WTC11 (cell line): ENCODE results near the gene HPCAL1. TPM values are rescaled to one million over a fixed set of nuclear protein-coding genes. Genes with fewer than 3 reads are reported as not detected.
A peak's percentile ranks its signal among the peaks of the same experiment; 100 is the strongest.

Experiments used
- CREM ChIP-seq: sonication (generic); formaldehyde crosslinking; IDR thresholded peaks from 2 replicates; pipeline ENCODE4 v1.8.1; 2022; ENCODE audit warnings: mild to moderate bottlenecking, missing genetic modification reagents, moderate library complexity
- CTCF ChIP-seq: fragments of 200-600 bp; IDR thresholded peaks from 2 replicates; pipeline ENCODE4 v1.8.0; 2022; ENCODE audit warnings: antibody characterized with exemption
- E2F1 ChIP-seq: sonication (generic); formaldehyde crosslinking; IDR thresholded peaks from 2 replicates; pipeline ENCODE4 v1.8.0; 2022; ENCODE audit warnings: mild to moderate bottlenecking, missing genetic modification reagents
- ETV6 ChIP-seq: sonication (generic); formaldehyde crosslinking; IDR thresholded peaks from 2 replicates; pipeline ENCODE4 v1.8.1; 2022; ENCODE audit warnings: mild to moderate bottlenecking, missing genetic modification reagents
- FOXP1 ChIP-seq: sonication (generic); formaldehyde crosslinking; IDR thresholded peaks from 2 replicates; pipeline ENCODE4 v1.8.0; 2022; ENCODE audit warnings: missing genetic modification reagents, mild to moderate bottlenecking, moderate library complexity, borderline replicate concordance
- FOXP4 ChIP-seq: sonication (generic); formaldehyde crosslinking; IDR thresholded peaks from 2 replicates; pipeline ENCODE4 v1.8.0; 2022; ENCODE audit warnings: mild to moderate bottlenecking, missing genetic modification reagents
- GRHL2 ChIP-seq: fragments of 250-450 bp; sonication (Bioruptor Pico); IDR thresholded peaks from 2 replicates; pipeline ENCODE4 v1.8.0; 2022; ENCODE audit warnings: mild to moderate bottlenecking, moderate library complexity; ENCODE audit not compliant: insufficient replicate concordance, severe bottlenecking
- JUN ChIP-seq: sonication (generic); formaldehyde crosslinking; IDR thresholded peaks from 2 replicates; pipeline ENCODE4 v1.8.0; 2023; ENCODE audit warnings: mild to moderate bottlenecking, missing genetic modification reagents
- MAX ChIP-seq: sonication (generic); formaldehyde crosslinking; IDR thresholded peaks from 2 replicates; pipeline ENCODE4 v1.8.0; 2022; ENCODE audit warnings: mild to moderate bottlenecking, missing genetic modification reagents
- MLX ChIP-seq: sonication (generic); formaldehyde crosslinking; IDR thresholded peaks from 2 replicates; pipeline ENCODE4 v1.8.1; 2023; ENCODE audit warnings: mild to moderate bottlenecking, missing genetic modification reagents, moderate library complexity
- NFYB ChIP-seq: sonication (generic); formaldehyde crosslinking; conservative IDR thresholded peaks from 2 replicates; pipeline ENCODE4 v1.8.0; 2022; ENCODE audit warnings: low read depth, missing genetic modification reagents
- PREB ChIP-seq: sonication (generic); formaldehyde crosslinking; IDR thresholded peaks from 2 replicates; pipeline ENCODE4 v1.8.1; 2022; ENCODE audit warnings: mild to moderate bottlenecking, missing genetic modification reagents, moderate library complexity, borderline replicate concordance
- SMAD3 ChIP-seq: sonication (generic); formaldehyde crosslinking; IDR thresholded peaks from 2 replicates; pipeline ENCODE4 v1.8.0; 2022; ENCODE audit warnings: missing genetic modification reagents, mild to moderate bottlenecking, borderline replicate concordance
- STAT6 ChIP-seq: sonication (generic); formaldehyde crosslinking; conservative IDR thresholded peaks from 2 replicates; pipeline ENCODE4 v1.8.1; 2023; ENCODE audit warnings: mild to moderate bottlenecking, low read depth, missing genetic modification reagents, moderate library complexity
- USF1 ChIP-seq: sonication (generic); formaldehyde crosslinking; IDR thresholded peaks from 2 replicates; pipeline ENCODE4 v1.8.0; 2022; ENCODE audit warnings: mild to moderate bottlenecking, missing genetic modification reagents
- ZBTB21 ChIP-seq: sonication (generic); formaldehyde crosslinking; IDR thresholded peaks from 2 replicates; pipeline ENCODE4 v1.8.1; 2023; ENCODE audit warnings: mild to moderate bottlenecking, missing genetic modification reagents, borderline replicate concordance
- ZNF423 ChIP-seq: fragments of 250-450 bp; sonication (Bioruptor Pico); IDR thresholded peaks from 2 replicates; pipeline ENCODE4 v2.1.2; 2022; ENCODE audit warnings: mild to moderate bottlenecking, moderate library complexity
- total RNA-seq: library from RNA; stranded (reverse); gene quantifications from 3 replicates; pipeline ENCODE4 v1.2.3, GENCODE V29; 2021
- TF ChIP-seq, protein P1 (sequence below): sonication (generic); formaldehyde crosslinking; IDR thresholded peaks from 2 replicates; pipeline ENCODE4 v1.8.1; 2023; ENCODE audit warnings: mild to moderate bottlenecking, missing genetic modification reagents, moderate library complexity
- TF ChIP-seq, protein P2 (sequence below): sonication (generic); formaldehyde crosslinking; IDR thresholded peaks from 2 replicates; pipeline ENCODE4 v1.8.1; 2023; ENCODE audit warnings: mild to moderate bottlenecking, missing genetic modification reagents, borderline replicate concordance

The HPCAL1 gene
- total RNA-seq, 1 experiment from 2014 or later, result 11.8 TPM

DNA sequence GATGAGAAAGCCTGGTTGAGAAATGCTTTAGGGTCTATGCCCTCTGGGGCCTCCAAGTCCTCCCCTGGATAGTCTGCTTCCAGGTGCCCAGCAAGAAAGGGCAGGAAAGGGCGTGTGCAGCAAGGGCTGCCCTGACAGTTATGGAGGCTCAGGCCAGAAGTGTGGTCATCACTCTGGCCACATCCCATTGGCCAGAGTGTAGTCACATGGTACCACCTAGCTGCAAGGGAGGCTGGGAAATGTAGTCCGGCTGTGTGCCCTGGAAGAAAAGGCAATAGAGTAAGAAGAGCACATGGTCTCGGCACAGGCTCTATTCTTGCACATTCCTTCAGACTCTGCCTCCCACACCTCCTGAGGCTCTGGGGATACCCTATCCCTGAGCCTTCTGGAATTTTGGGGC is 109.7 kb downstream of the HPCAL1 start (continued):
- TF ChIP-seq E2F1 (no peak), JUN (CRISPR knock-in tag) (no peak), MAX (CRISPR knock-in tag) (peak; percentile 30; the same call in 1 of the 2 replicates), SMAD3 (no peak), ETV6 (CRISPR knock-in tag) (no peak), CREM (CRISPR knock-in tag) (no peak), NFYB (CRISPR knock-in tag) (peak; percentile 75), FOXP1 (CRISPR knock-in tag) (no peak), CTCF (no peak), GRHL2 (CRISPR knock-in tag) (no peak), ZNF423 (no peak), STAT6 (CRISPR knock-in tag) (no peak), MLX (CRISPR knock-in tag) (no peak), ZBTB21 (no peak), PREB (CRISPR knock-in tag) (no peak), FOXP4 (CRISPR knock-in tag) (no peak), USF1 (CRISPR knock-in tag) (peak; percentile 94)
- TF ChIP-seq, protein P1, sequence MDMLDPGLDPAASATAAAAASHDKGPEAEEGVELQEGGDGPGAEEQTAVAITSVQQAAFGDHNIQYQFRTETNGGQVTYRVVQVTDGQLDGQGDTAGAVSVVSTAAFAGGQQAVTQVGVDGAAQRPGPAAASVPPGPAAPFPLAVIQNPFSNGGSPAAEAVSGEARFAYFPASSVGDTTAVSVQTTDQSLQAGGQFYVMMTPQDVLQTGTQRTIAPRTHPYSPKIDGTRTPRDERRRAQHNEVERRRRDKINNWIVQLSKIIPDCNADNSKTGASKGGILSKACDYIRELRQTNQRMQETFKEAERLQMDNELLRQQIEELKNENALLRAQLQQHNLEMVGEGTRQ (CRISPR knock-in tag), result peak; percentile 95
- TF ChIP-seq, protein P2, sequence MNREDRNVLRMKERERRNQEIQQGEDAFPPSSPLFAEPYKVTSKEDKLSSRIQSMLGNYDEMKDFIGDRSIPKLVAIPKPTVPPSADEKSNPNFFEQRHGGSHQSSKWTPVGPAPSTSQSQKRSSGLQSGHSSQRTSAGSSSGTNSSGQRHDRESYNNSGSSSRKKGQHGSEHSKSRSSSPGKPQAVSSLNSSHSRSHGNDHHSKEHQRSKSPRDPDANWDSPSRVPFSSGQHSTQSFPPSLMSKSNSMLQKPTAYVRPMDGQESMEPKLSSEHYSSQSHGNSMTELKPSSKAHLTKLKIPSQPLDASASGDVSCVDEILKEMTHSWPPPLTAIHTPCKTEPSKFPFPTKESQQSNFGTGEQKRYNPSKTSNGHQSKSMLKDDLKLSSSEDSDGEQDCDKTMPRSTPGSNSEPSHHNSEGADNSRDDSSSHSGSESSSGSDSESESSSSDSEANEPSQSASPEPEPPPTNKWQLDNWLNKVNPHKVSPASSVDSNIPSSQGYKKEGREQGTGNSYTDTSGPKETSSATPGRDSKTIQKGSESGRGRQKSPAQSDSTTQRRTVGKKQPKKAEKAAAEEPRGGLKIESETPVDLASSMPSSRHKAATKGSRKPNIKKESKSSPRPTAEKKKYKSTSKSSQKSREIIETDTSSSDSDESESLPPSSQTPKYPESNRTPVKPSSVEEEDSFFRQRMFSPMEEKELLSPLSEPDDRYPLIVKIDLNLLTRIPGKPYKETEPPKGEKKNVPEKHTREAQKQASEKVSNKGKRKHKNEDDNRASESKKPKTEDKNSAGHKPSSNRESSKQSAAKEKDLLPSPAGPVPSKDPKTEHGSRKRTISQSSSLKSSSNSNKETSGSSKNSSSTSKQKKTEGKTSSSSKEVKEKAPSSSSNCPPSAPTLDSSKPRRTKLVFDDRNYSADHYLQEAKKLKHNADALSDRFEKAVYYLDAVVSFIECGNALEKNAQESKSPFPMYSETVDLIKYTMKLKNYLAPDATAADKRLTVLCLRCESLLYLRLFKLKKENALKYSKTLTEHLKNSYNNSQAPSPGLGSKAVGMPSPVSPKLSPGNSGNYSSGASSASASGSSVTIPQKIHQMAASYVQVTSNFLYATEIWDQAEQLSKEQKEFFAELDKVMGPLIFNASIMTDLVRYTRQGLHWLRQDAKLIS (CRISPR knock-in tag), result no peak
